Measurements from ENCODE around the gene ERICH4.
"Not testable (repeated sequence)": the region's sequence is repeated elsewhere in the genome, so short reads cannot be mapped to it uniquely, and the experiment has no call there.

GRCh38 chr19:41435376-41435775, 7.6 kb upstream of the ERICH4 start:
- TF ChIP-seq CTCF, POLR2A, EP300 (IDR thresholded peaks at IDR 0.05): not testable (repeated sequence)
